Measurements from ENCODE around the gene LRRC58. TPM values are rescaled to one million over a fixed set of nuclear protein-coding genes. Genes with fewer than 3 reads are reported as not detected.

The LRRC58 gene
- total and polyA plus RNA-seq, 2 of the 13 experiments (the other 11 are each of a cell fraction or from before 2014, with no cell fraction given): 9.7 to 17.3 TPM

GRCh38 chr3:120274739-120275167, 74.4 kb downstream of the LRRC58 start (continued):
- TF ChIP-seq PATZ1 (CRISPR knock-in tag; IDR thresholded peaks at IDR 0.05) (peak; percentile 39; the same call in 1 of the 2 replicates), DDIT3 (CRISPR knock-in tag; IDR thresholded peaks at IDR 0.05) (no peak), HDAC2 (CRISPR knock-in tag; IDR thresholded peaks at IDR 0.05) (peak; percentile 71), GPBP1L1 (CRISPR knock-in tag; IDR thresholded peaks at IDR 0.05) (no peak), ZNF7 (CRISPR knock-in tag; IDR thresholded peaks at IDR 0.05) (no peak), ZNF891 (CRISPR knock-in tag; IDR thresholded peaks at IDR 0.05) (no peak), ZHX2 (IDR thresholded peaks at IDR 0.05; ENCODE audit: low read depth) (no peak), ZHX2 (CRISPR knock-in tag; IDR thresholded peaks at IDR 0.05; ENCODE audit: borderline replicate concordance) (no peak), ZNF446 (CRISPR knock-in tag; IDR thresholded peaks at IDR 0.05) (no peak), ATAD3A (CRISPR knock-in tag; IDR thresholded peaks at IDR 0.05) (no peak), THAP8 (CRISPR knock-in tag; IDR thresholded peaks at IDR 0.05; ENCODE audit: borderline replicate concordance) (no peak), ARID3A (IDR thresholded peaks at IDR 0.05; ENCODE audit: low read depth, low read length) (0 out of 2 replicates have a peak, but pooled peaks have one; percentile 41), FOXO4 (CRISPR knock-in tag; conservative IDR thresholded peaks at IDR 0.05) (no peak), GABPB1 (CRISPR knock-in tag; IDR thresholded peaks at IDR 0.05) (no peak), IRX3 (CRISPR knock-in tag; IDR thresholded peaks at IDR 0.05; ENCODE audit: borderline replicate concordance, low read depth) (no peak), AHR (CRISPR knock-in tag; IDR thresholded peaks at IDR 0.05) (no peak), ZNF567 (CRISPR knock-in tag; IDR thresholded peaks at IDR 0.05; ENCODE audit: borderline replicate concordance) (no peak)

Data from HepG2 (cell line).